DMS79 treated with DMSO at 0.1 percent for 48 hours (cell line): Measurements from ENCODE around the gene PLXDC1.

Experiments used
- DNase-seq: peaks from one replicate; lab custom pipeline; 2025; lab: John Stamatoyannopoulos, UW

Gene PLXDC1

DNA sequence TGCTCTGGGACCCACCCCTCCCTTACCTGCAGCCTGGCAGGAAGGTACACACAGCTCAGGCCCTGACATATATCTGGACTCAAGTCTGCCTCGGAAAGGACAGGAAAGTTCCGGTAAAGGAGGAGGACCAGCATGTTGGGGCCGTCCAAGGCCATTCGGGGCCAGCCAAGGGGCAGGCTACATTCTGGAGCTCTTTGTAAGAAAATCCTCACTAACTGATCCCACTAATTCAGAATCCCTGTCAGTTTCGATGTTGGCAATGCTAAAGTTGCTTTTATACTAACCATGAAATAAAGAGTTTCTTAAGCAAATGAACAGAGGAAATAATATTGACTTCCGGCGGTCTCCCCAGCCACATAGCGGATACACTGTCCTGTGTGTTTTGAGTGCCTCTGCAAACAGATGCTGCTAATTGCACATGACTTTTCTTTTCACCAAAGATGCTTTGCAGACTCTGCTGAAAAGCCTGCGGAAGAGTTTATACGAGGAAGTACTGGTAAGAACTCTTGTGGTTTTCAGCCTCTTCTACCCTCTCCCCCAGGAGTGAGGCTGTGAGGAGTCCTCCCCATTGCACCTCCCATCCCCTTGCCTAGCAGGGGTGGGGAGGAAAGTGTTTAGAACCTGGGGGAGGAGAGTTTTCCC lies 54.8 kb downstream of the PLXDC1 start:
- DNase-seq: peak; percentile 10

DNA sequence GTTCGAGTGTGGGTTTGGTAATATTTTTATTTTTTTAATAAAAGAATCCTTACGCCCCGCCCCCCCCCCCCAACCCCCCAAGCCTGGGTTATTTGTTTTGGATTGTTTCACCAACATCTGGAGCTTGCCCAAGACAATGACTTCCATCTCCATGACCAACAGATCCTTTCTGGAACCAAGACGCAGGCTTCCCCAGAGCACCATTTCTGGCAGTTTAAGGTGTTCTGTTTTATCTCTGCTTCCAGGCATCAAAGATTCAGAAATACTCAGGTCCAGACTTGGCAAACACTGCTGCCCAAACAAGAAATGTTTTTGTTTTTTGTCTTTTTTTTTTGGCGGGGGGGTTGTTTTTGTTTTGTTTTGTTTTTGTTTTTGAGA lies 56.1 kb downstream of the PLXDC1 start:
- no peak for DNase-seq

DNA sequence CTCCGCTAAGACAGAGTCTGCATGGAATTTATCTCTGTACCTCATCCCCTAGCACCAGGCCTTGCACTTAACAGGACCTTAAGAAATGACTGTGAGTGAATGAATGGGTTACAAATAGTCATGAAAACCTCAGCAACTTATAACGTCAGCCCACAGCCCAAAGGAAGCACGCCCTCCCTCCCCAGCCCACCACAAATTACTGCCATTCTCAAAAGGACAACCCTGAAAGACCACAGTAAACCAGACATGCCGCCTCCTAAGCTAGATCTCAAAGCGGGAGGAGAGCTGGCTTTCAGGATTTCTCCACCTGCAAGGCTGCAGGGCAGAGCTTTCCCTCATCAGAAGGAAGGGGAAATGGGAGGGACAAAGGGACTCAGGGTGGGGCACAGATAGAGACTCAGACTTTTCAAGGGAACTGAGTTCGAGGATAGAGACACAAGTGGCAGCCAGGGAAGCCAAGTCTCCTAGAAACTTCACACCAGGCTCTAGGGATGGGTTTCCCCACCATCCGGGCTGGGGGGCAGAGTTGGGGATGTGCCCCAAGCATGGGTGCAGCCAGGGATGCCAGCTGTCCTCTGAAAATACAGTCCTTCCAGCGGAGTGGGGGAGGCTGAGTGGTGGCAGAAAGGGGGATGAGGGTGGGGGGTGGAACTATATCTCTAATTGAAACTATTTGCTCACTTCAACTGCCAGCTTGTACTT lies 56.7 kb downstream of the PLXDC1 start:
- no peak for DNase-seq

DNA sequence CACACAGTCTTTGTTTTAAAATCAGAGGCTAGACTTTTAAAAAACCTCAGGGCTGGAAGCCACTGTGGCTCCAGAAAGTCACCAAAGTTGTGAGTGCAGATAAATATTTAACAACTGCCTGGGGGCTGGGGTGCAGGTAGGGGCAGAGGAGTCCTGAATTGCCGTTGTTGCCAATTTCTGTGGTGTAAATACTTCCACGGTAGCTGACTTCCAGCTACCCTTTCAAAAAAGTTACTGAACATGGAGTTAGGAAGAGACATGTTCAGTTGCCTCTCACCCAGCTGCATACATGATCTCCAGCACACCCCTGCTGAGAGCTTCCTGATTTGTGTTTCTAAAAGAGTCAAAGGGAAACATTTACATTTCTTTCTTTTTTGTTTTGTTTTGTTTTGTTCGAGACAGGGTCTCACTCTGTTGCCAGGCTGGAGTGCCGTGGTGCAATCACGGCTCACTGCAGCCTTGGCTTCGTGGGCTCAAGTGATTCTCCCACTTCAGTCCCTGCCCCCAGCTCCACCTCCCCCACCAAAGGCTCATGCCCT lies 58.7 kb downstream of the PLXDC1 start:
- DNase-seq: no peak

DNA sequence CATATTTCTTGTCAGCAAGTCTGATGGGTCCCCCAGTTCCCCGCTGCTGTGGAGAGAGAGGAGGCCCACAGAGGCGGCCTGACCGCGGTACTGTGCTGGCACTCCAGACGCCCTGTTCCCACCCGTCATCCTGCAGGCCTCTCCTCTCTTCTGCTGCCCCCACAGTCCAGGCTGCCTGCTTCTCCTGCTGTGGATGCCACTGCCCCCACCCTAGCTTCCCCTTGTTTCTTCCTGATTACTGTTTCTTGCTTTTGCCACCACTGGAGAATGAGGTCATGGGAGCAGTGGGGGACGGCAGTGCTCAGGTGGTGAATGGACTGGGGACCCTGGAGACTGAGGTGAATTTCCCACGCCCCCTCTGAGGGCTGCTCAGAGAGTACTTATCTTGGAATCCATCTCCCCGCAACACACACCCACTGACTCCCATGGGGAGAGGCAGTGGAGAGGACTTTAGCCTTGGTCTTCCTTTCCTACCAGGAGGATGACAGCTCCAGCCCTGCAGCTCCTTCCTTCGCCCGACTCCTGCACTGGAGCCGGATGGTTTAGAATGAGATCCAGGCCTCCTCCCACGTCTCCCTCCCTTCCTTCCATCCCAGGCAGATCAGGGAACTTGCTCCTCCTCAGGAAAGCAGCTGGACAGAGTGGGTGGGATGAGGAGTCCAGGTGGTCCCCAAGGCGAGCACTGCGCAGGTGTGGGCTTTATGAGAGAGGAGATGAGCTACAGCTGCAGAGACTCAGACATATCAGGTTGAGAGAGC lies 60.4 kb downstream of the PLXDC1 start:
- DNase-seq: no peak

DNA sequence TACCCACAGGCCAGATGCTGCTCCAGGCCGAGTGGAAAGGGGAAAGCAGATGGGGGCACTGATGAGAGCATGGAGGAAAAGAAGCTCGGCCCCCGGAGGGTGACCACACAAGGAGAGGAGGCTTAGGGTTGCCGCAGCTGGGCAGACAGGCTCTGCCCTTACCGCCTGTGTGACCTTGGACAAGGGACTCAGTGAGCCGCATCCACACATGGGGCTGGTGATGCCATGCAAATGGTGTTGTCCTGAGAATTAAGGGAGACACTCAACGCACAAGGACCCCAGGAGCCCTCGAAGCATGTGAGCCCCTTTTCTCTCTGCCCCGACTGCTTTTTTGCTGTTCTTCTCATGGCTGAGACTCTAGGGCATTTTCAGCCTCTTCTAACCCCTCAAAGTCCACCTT lies 61.0 kb downstream of the PLXDC1 start:
- no peak for DNase-seq

DNA sequence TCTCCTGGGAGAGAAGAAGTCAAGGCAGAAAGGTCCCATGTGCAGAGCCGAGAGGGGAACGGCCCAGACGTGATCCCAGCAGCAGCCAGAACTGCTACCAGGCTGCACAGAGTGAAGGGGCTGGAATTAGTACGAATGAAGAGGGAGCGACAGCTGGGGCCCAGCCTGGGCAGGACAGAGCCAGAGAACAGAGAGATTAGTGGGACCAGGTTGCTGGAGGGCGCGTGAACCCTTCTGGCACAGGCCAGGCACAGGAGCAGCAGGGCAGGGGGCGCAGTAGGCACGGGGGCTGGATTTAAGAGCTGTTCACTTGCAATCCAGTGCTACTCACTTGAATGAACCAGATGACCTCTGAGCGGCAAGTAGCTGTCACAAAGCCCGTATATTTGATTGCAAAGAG lies 66.9 kb downstream of the PLXDC1 start:
- no peak for DNase-seq

DNA sequence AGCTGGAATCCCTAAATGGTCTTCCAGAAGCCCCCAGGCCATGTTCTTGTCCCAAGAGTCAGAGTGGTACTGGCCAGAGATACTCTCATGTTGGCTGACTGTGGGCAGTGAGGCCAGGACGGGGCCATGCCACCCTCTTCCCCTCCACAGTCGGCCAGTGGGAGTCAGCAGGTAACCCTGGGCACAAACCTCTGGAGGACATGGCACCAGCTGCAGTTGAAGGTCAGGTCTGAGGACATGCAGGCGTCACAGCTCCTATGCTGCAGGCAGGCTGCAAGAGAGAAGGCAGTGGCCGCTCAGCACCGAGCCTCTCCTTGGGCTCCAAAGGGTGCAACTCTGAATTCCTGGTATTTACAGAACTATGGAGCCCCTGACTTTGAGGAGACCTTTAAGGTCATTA lies 68.2 kb downstream of the PLXDC1 start:
- DNase-seq: no peak

DNA sequence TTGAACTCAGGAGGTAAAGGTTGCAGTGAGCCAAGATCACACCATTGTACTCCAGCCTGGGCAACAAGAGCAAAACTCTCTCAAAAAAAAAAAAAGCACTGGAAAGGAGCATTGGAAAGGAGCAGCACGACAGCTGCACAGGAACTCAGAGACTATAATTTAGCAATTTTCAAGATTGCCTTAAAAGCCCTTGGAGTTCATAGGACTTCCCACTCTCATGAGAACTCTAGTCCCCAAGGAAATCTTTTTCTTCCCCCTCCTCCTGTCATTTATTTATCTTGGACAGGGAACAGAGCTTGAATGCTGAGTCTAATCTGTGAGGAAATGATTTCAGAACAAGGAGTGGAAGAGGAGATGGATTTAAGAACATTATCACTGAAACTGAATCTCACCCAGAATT lies 69.0 kb downstream of the PLXDC1 start:
- peak; percentile 14 for DNase-seq

DNA sequence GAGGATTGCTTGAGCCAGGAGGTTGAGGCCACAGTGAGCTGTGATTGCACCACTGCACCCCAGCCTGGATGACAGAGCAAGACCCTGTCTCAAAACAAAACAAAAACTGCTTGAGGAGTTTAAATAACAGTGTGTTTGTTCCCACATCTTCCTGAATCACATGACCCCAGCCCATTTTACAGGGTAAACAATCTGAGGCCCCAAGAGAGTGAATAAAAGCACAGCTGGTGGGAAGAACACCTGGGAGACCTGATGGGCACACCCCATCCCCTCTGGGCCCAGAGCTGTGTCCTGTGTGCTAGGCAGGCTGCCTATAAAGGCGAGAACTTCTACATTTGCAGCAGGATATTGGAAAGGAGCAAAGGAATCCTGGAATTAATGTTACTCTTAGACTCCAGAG lies 69.6 kb downstream of the PLXDC1 start:
- DNase-seq: no peak

DNA sequence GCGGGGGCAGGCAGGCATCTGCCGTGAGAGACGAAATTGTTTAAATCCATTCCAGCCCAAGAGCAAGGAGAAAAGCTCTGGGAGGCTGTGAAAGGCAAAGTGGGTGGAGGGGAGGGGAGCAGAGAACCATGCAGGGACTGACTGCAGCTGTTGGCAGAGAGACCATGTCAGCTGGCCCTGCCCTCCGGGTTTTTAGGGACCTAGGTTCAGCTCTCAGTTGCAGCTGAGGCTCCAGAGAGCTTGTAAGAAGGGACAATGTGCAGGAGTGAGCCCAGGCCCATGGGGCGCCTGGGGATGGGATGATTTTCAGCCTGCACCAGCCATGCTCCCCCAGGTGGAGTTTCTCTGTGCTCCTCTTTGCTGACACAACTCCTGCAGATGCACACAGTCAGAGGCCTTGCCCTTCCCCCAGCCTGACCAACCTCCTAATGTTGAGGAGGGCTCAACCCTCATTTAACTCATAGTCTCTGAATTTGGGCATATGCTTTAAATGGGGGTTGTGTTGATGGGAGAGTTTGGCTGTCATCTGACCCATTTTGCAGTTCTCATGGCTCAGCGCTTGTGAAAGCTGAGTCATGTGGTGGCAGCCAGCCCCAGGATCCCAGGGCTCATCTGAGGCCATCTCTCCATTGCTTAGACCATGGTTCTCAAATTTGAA lies 70.9 kb downstream of the PLXDC1 start:
- no peak for DNase-seq

DNA sequence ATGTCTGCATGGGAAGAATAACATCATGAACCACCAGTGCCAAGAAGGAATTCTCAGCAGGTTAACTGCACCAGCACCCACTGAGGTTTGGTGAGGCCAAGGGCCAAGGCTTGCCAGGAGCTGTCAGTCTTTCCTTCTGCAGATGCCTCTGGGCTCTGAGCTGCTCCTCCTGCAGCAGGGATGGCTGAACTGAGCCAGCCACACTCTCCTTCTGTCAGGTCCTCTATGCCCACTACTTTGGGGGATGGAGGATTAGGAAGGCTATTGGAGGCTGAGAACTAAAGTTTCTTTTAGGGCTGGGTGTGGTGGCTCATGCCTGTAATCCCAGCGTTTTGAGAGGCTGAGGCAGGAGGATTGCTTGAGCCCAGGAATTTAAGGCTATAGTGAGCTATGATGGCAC lies 71.6 kb downstream of the PLXDC1 start:
- DNase-seq: no peak

DNA sequence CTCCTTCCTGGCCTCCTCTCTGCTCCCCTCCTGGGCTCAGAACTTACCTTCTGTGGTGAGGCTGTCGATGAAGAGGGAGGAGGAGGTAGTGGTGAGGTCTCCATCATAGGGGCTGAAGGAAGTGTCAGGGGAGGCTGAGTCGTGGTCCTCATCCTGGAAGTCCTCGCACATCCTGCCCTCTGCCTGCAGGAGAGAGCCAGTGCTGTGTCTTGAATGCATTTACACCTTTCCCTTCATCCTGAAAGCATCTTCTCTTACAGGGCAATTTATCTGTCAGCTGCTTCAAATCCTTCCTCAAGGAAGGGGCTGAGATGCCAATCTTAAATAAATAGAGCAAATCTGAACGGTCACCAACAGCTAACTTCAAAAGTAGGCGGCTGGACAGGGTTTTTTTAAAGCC lies 73.6 kb downstream of the PLXDC1 start:
- DNase-seq: no peak

DNA sequence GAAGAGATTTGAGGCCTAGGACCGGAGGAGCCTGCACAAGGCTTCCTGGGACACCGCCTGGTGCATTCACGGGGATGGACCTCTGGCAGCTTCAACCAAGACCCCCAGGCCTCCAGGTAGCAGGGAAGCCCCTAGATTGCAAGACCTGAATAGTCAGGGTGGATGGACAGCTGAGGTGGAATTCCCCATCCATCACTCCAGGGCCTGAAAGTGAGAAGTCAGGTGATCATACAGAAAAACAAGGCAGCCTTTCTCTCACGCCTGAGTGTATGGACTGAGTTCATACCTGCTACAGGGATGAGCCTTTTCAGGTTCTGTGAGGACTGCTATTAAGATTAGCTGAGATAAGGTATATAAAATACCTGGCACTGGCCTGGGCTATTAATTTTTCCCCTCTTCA lies 74.2 kb downstream of the PLXDC1 start:
- no peak for DNase-seq

DNA sequence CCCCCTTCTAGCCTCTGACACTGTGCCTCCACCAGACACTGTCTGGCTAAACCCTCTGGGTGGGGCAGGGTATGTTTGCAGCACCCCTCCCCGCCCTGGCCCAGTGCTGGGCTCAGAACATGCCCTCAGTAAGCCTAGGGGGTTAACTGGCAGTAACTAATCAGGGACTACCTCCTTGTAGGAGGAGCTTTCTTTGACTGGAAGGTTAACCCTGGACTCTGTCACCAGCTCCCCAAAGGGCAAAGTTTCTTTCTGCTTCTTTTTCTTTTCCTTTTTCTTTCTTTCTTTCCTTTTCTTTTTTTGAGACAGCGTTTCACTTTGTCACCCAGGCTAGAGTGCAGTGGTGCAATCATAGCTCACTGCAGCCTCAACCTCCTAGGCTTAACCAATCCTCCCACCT lies 76.8 kb downstream of the PLXDC1 start:
- DNase-seq: no peak

DNA sequence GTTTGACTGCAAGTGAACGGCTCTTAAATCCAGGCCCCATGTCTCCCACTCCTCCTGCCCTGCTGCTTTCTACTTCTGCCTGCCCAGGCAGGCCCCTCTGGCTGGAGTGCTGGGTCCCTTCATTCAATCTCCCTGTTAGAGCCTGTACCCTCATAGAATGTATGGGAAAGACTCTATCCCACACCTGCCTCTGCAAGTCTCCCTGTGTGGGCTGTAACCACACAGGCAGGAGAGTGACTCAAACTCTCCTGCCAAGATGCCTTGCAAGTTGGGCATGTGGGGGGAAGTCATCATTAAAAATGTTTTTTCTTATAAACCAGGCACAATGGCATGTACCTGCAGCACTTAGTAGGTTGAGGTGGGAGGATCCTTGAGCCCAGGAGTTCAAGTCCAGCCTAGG lies 77.5 kb downstream of the PLXDC1 start:
- DNase-seq: peak; percentile 62

DNA sequence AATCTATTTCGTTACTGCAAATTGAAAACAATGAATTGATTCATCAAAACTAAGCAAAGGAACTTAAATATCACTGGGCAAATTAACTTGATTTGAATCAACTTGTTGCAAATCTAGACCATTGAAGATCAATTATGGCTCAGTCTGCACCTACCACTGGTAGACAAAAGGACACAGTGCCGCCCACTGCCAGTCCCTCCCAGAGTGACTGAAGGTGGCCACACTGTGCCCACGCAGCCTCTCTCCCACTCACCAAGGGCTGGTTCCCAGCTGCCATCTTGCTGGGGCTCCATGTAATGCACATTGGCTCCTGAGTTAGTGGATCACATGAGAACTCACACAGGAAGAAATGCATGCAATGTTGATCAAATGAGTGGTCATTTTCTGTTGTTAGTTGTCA lies 78.1 kb downstream of the PLXDC1 start:
- DNase-seq: no peak

DNA sequence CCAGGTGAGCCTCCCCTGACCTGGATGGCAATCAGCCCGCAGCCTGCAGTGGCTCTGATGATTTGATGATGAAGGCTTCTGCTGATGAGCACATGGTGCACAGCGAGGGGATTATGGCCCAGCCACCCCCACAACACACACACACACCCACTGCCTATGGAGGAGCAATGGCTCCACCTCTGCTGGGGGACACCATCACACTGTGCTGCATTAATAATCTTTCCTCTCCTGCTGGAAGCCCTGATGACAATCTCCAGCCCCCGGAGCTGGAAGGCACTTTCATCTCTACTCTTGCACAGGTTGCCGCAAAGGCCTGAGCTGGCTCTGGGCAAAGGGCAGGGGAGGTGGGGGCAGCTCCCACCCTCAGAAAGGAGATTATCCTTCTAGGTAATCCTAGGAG lies 79.9 kb downstream of the PLXDC1 start:
- no peak for DNase-seq

DNA sequence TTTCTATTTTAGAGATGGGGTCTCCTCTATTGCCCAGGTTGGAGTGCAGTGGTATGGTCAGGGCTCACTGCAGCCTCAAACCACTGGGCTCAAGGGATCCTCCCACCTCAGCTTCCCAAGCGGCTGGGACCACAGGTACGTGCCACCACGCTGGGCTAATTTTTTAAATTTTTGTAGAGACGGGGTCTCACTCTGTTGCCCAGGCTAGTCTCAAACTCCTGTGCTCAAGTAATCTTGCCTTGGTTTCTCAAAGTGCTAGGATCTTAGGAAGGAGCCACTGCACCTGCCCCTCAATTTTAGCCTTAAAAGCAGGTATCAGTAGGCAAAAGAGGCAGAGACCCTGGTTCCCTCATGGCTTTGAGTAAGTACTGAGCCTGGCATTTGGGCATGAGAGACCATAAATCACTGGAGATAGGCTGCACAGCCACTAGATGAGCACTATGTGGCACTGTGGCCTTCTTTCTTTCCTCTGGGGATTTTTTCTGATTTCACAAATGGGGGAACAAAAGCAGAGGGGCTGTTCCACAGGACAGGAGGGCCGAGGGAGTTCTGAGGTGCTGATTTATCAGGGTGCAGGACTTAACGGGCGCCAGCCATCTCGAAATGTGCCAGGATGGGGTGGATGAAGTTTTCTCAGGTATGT lies 82.2 kb downstream of the PLXDC1 start:
- DNase-seq: peak; percentile 40

DNA sequence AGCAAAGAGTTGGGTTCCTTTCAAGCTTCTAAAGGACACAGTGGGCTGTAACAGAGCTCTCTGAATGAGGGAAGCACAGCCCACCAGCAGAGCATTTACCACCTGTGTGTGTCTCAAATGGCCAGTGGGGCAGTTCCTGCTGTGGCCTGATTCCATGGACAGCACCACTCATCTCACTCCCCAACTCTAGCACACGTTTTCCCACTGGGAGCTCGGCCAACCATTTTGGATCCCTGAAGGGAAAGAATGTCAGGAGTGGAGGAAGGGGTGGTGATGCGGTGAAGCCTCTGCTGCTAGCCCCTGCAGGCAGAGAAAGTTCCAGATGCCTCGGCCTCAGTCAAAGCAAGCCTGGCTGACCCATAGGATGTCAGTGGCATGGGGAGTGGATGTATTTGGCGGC lies 86.6 kb downstream of the PLXDC1 start:
- DNase-seq: no peak

DNA sequence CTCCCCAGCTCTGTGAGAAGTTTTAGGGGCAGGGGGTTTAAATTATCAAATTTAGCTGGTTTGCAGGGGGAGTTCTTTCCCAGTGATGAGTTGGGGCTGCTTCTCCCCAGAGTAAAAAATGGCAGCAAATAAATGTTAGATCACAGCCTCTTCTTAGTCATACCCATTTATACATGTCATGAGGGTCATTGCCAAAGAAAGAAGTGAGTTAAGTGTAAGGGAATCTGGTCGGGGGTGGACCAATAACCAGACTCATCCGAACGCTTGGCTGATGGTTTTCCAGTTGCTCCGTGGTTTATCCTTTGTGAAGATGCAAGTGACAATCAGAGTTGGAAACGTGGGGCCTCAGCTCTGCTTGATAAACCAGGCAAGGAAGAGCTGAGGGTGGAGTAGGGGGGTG lies 87.1 kb downstream of the PLXDC1 start:
- no peak for DNase-seq

DNA sequence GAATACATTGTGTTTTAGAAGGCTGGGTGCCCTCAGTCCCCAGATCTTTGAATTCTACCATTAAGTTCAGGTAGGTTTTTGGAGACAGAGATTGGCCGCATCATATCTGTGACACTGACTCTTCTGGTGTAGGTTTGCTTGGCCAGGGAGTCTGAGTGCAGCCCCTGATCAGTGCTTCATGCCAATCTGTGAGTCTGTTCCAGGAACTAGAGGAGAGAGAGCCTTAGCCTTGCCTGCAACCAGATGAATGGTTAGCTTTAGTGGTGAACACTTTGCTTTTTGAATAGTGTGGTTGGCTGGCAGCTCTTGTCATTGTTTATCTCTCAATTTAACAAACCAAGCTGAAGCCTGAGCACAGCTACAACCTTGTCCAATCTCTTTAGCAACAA lies 87.8 kb downstream of the PLXDC1 start:
- no peak for DNase-seq
